ENCODE measurements around the gene RAPGEFL1.

The RAPGEFL1 gene

GRCh38 chr17:40243761-40244160 lies 66.5 kb downstream of the RAPGEFL1 start:
- in situ Hi-C loops (cut with MboI; ENCODE audit: low sequenced_read_pairs, unreplicated experiment): no loop called here
- no peak for DNase-seq (ENCODE audit: low spot score)
- TF ChIP-seq CTCF (IDR thresholded peaks at IDR 0.05; ENCODE audit: borderline replicate concordance, control extremely low read depth, extremely low read depth, insufficient read depth, missing control alignments): no peak

- in situ Hi-C loops (cut with MboI; ENCODE audit: low sequenced_read_pairs, unreplicated experiment): no loop called here
- TF ChIP-seq CTCF (IDR thresholded peaks at IDR 0.05; ENCODE audit: borderline replicate concordance, control extremely low read depth, extremely low read depth, insufficient read depth, missing control alignments): no peak
Observed at GRCh38 chr17:40244255-40244654, 67.0 kb downstream of the RAPGEFL1 start.

More at GRCh38 chr17:40244255-40244654, 67.0 kb downstream of the RAPGEFL1 start:
- DNase-seq (ENCODE audit: low spot score): no peak

Measured in GM13976 (cell line).